Stomach (tissue), 4 donors: ENCODE data around the gene KCNA5.

Experiments
- POLR2A ChIP-seq, 4 donors: fragments of 450-650 bp; IDR thresholded peaks; one replicate each; pipeline ENCODE4 v1.6.1; 2016; ENCODE audit warnings: antibody characterized with exemption in 4 of 4, control low read depth in 2 of 4, mild to moderate bottlenecking in 1 of 4, moderate library complexity in 1 of 4
- TF ChIP-seq, protein P1 (sequence below), 7 experiments: fragments of 450-650 bp in 4 of 7; fragments of 200-600 bp in 3 of 7; sonication (generic) in 3 of 7; IDR thresholded peaks; one replicate each; pipeline ENCODE4 v1.5.1; 2016 to 2019; ENCODE audit warnings: antibody characterized with exemption in 7 of 7, control low read depth in 2 of 7, mild to moderate bottlenecking in 1 of 7

DNA sequence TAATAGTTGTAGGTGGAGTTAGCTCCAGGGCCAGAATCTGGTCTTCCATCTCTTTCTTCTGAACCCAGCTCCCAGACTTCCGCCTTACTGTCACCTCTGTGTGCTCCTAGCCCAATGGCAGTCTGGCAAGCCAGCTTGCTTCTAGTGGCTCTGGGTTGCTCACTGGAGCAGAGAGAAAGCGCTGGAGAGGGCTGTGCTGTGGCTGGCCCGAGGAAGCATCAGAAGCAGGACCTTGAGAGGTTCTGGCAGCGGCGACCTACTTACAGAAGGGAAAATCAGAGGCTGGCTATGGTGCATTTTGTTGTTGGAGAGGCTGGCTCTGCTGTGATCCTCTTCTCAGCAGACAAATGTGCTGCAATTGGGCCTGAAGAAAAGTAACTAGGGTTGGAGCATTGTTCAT, 28.6 kb downstream of the KCNA5 start:
- TF ChIP-seq, protein P1, sequence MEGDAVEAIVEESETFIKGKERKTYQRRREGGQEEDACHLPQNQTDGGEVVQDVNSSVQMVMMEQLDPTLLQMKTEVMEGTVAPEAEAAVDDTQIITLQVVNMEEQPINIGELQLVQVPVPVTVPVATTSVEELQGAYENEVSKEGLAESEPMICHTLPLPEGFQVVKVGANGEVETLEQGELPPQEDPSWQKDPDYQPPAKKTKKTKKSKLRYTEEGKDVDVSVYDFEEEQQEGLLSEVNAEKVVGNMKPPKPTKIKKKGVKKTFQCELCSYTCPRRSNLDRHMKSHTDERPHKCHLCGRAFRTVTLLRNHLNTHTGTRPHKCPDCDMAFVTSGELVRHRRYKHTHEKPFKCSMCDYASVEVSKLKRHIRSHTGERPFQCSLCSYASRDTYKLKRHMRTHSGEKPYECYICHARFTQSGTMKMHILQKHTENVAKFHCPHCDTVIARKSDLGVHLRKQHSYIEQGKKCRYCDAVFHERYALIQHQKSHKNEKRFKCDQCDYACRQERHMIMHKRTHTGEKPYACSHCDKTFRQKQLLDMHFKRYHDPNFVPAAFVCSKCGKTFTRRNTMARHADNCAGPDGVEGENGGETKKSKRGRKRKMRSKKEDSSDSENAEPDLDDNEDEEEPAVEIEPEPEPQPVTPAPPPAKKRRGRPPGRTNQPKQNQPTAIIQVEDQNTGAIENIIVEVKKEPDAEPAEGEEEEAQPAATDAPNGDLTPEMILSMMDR (IDR thresholded peaks at IDR 0.05) = no peak
- no peak for TF ChIP-seq POLR2A (IDR thresholded peaks at IDR 0.05)
